HepG2 (cell line): ENCODE data around the gene CRYZL1. TPM values are rescaled to one million over a fixed set of nuclear protein-coding genes. Genes with fewer than 3 reads are reported as not detected.

Experiments used
- AGO2 ChIP-seq: fragments of 200-400 bp; formaldehyde crosslinking; optimal IDR thresholded peaks from 2 replicates; pipeline ENCODE3; 2017; ENCODE audit warnings: mild to moderate bottlenecking, low read depth, low read length, moderate library complexity
- ATF2 ChIP-seq: sonication (generic); formaldehyde crosslinking; IDR thresholded peaks from 2 replicates; pipeline ENCODE4 v1.4.0; 2020; ENCODE audit warnings: missing genetic modification reagents
- ATF4 ChIP-seq, 2 experiments: fragments of 450-650 bp in 1 of 2; sonication (generic) in 1 of 2; formaldehyde crosslinking; IDR thresholded peaks; 2 replicates each; pipeline versions ENCODE4 v1.5.0 to v1.8.0; 2020 to 2022; ENCODE audit warnings: mild to moderate bottlenecking in 1 of 2, missing genetic modification reagents in 1 of 2
- CEBPB ChIP-seq: IDR thresholded peaks from 2 replicates; pipeline ENCODE4 v1.6.1; 2011; ENCODE audit warnings: low read depth, low read length, improper control_type of control experiment, borderline replicate concordance
- CREM ChIP-seq, 2 experiments: sonication (generic) in 1 of 2; formaldehyde crosslinking in 1 of 2; IDR thresholded peaks; 2 replicates each; pipeline versions ENCODE4 v1.4.0 to v1.6.1; 2016 to 2020; ENCODE audit warnings: antibody characterized with exemption in 1 of 2, mild to moderate bottlenecking in 1 of 2, missing genetic modification reagents in 1 of 2
- DRAP1 ChIP-seq: IDR thresholded peaks from 2 replicates; pipeline ENCODE4 v1.6.1; 2016; ENCODE audit warnings: missing genetic modification reagents, missing compliant biosample characterization
- ELF1 ChIP-seq: sonication (generic); formaldehyde crosslinking; IDR thresholded peaks from 2 replicates; pipeline ENCODE4 v1.4.0; 2020; ENCODE audit warnings: missing genetic modification reagents
- FOXA3 ChIP-seq: IDR thresholded peaks from 2 replicates; pipeline ENCODE4 v1.6.1; 2016; ENCODE audit warnings: missing genetic modification reagents, missing compliant biosample characterization
- GPN1 ChIP-seq: sonication (generic); formaldehyde crosslinking; IDR thresholded peaks from 2 replicates; pipeline ENCODE4 v1.5.1; 2020; ENCODE audit warnings: missing genetic modification reagents, borderline replicate concordance
- HOXD1 ChIP-seq: sonication (generic); formaldehyde crosslinking; IDR thresholded peaks from 2 replicates; pipeline ENCODE4 v1.5.0; 2020; ENCODE audit warnings: missing genetic modification reagents
- ISL2 ChIP-seq: sonication (generic); formaldehyde crosslinking; IDR thresholded peaks from 2 replicates; pipeline ENCODE4 v1.5.0; 2020; ENCODE audit warnings: missing genetic modification reagents
- KLF6 ChIP-seq: IDR thresholded peaks from 2 replicates; pipeline ENCODE4 v1.8.0; 2016; ENCODE audit warnings: missing biosample characterization, missing genetic modification reagents
- MIER3 ChIP-seq: IDR thresholded peaks from 2 replicates; pipeline ENCODE4 v1.6.1; 2016; ENCODE audit warnings: missing compliant biosample characterization, borderline replicate concordance
- MYC ChIP-seq: sonication (generic); formaldehyde crosslinking; IDR thresholded peaks from 2 replicates; pipeline ENCODE4 v1.9.0; 2021; ENCODE audit warnings: missing genetic modification reagents, borderline replicate concordance
- NCOR1 ChIP-seq: fragments of 200-600 bp; sonication (generic); IDR thresholded peaks from 2 replicates; pipeline ENCODE4 v1.7.0; 2017; ENCODE audit warnings: antibody characterized with exemption, low read length, borderline replicate concordance
- SIX1 ChIP-seq: sonication (generic); formaldehyde crosslinking; IDR thresholded peaks from 2 replicates; pipeline ENCODE4 v1.4.0; 2020; ENCODE audit warnings: missing genetic modification reagents, borderline replicate concordance
- SMARCC2 ChIP-seq: fragments of 450-650 bp; IDR thresholded peaks from 2 replicates; pipeline ENCODE4 v1.6.1; 2017; ENCODE audit warnings: antibody characterized with exemption, mild to moderate bottlenecking
- TMF1 ChIP-seq: sonication (generic); formaldehyde crosslinking; IDR thresholded peaks from 2 replicates; pipeline ENCODE4 v1.8.1; 2022; ENCODE audit warnings: low read depth, missing genetic modification reagents
- XBP1 ChIP-seq: sonication (generic); formaldehyde crosslinking; IDR thresholded peaks from 2 replicates; pipeline ENCODE4 v1.5.0; 2020; ENCODE audit warnings: missing genetic modification reagents
- ZBTB38 ChIP-seq: sonication (generic); formaldehyde crosslinking; IDR thresholded peaks from 2 replicates; pipeline ENCODE4 v1.5.1; 2020; ENCODE audit warnings: mild to moderate bottlenecking, missing genetic modification reagents
- ZFP36L1 ChIP-seq: sonication (generic); formaldehyde crosslinking; IDR thresholded peaks from 2 replicates; pipeline ENCODE4 v1.8.0; 2022; ENCODE audit warnings: mild to moderate bottlenecking, missing genetic modification reagents, moderate library complexity
- ZNF296 ChIP-seq: sonication (generic); formaldehyde crosslinking; conservative IDR thresholded peaks from 2 replicates; pipeline ENCODE4 v1.5.0; 2020; ENCODE audit warnings: mild to moderate bottlenecking, missing genetic modification reagents
- ZNF431 ChIP-seq: sonication (generic); formaldehyde crosslinking; IDR thresholded peaks from 2 replicates; pipeline ENCODE4 v1.9.0; 2022; ENCODE audit warnings: missing genetic modification reagents, low read depth, mild to moderate bottlenecking, borderline replicate concordance
- ZNF44 ChIP-seq: sonication (generic); formaldehyde crosslinking; IDR thresholded peaks from 2 replicates; pipeline ENCODE4 v1.5.1; 2020; ENCODE audit warnings: mild to moderate bottlenecking, missing genetic modification reagents
- ZNF569 ChIP-seq: sonication (generic); formaldehyde crosslinking; IDR thresholded peaks from 2 replicates; pipeline ENCODE4 v1.5.0; 2020; ENCODE audit warnings: mild to moderate bottlenecking, missing genetic modification reagents, moderate library complexity, borderline replicate concordance
- ZNF570 ChIP-seq: sonication (generic); formaldehyde crosslinking; IDR thresholded peaks from 2 replicates; pipeline ENCODE4 v1.4.0; 2020; ENCODE audit warnings: mild to moderate bottlenecking, missing genetic modification reagents, borderline replicate concordance
- ZNF776 ChIP-seq: sonication (generic); formaldehyde crosslinking; IDR thresholded peaks from 2 replicates; pipeline ENCODE4 v1.4.0; 2020; ENCODE audit warnings: mild to moderate bottlenecking, missing genetic modification reagents
- ZNF883 ChIP-seq: sonication (generic); formaldehyde crosslinking; IDR thresholded peaks from 2 replicates; pipeline ENCODE4 v1.5.1; 2020; ENCODE audit warnings: mild to moderate bottlenecking, missing genetic modification reagents; ENCODE audit errors: not compliant biosample characterization
- polyA plus RNA-seq, 8 experiments: library from polyadenylated mRNA; depleted of rRNA in 3 of 8; stranded (reverse) in 7 of 8; unstranded in 1 of 8; fragments of >200 nt; fragmentation: Illumina TruSeq in 4 of 8; extraction: Trizol in 4 of 8; gene quantifications; 2 replicates each; pipeline versions ENCODE4 v1.2.1 to v1.2.3, GENCODE V29; 2011 to 2016; ENCODE audit warnings: low read depth in 4 of 8, missing spikeins in 1 of 8, mixed read lengths in 1 of 8; ENCODE audit not compliant: insufficient read depth in 1 of 8
- total RNA-seq, 5 experiments: library from RNA; depleted of rRNA; stranded (reverse); fragments of >200 nt; fragmentation: Illumina TruSeq; extraction: Trizol; gene quantifications; 2 replicates each; pipeline ENCODE4 v1.2.3, GENCODE V29; 2016; ENCODE audit warnings: low read depth in 1 of 5

The CRYZL1 gene
- total and polyA plus RNA-seq, 2 of the 13 experiments (the other 11 are each of a cell fraction or from before 2014, with no cell fraction given) = 20.3 to 27.7 TPM

- TF ChIP-seq MYC (peak; percentile 66), SMARCC2 (no peak), CEBPB (no peak), ZNF44 (no peak; the same call in 1 of the 2 replicates), ISL2 (peak; percentile 70; the same call in 1 of the 2 replicates), DRAP1 (peak; percentile 65), ZNF570 (CRISPR knock-in tag) (no peak), AGO2 (peak; percentile 94), ZNF883 (CRISPR knock-in tag) (peak; percentile 55), KLF6 (peak; percentile 23; the same call in 1 of the 2 replicates), ZNF296 (0 out of 2 replicates have a peak, but pooled peaks have one; percentile 56), ELF1 (no peak), TMF1 (CRISPR knock-in tag) (peak; percentile 75; the same call in 1 of the 2 replicates), ZBTB38 (peak; percentile 86; the same call in 1 of the 2 replicates), ATF2 (CRISPR knock-in tag) (peak; percentile 49; the same call in 1 of the 2 replicates), XBP1 (CRISPR knock-in tag) (0 out of 2 replicates have a peak, but pooled peaks have one; percentile 54), NCOR1 (peak; percentile 74), FOXA3 (CRISPR knock-in tag) (peak; percentile 50), MIER3 (CRISPR knock-in tag) (no peak), CREM (IDR thresholded peaks at IDR 0.05) (no peak; the same call in 1 of the 2 replicates), CREM (CRISPR knock-in tag; IDR thresholded peaks at IDR 0.05) (no peak), GPN1 (CRISPR knock-in tag) (no peak), HOXD1 (CRISPR knock-in tag) (peak; percentile 61; the same call in 1 of the 2 replicates), ZNF569 (CRISPR knock-in tag) (no peak), SIX1 (CRISPR knock-in tag) (no peak), ZFP36L1 (0 out of 2 replicates have a peak, but pooled peaks have one; percentile 47), ATF4 (CRISPR knock-in tag; IDR thresholded peaks at IDR 0.05) (no peak), ZNF776 (CRISPR knock-in tag) (no peak), ZNF431 (CRISPR knock-in tag) (peak; percentile 33; the same call in 1 of the 2 replicates)
These were observed 52.8 kb downstream of the CRYZL1 start, which contains the start of gene DONSON (continued) for GRCh38 chr21:33588485-33589335.
